Measurements from ENCODE around the gene JPH3.

Gene JPH3

GRCh38 chr16:87562201-87562600 lies 40.1 kb upstream of the JPH3 start:
- Histone ChIP-seq H3K9ac (ENCODE audit: low read depth in 1 of 2, low read length in 2 of 2) (no peak overlapping the region), H3K4me1 (ENCODE audit: control insufficient read depth in 1 of 2, insufficient read depth in 2 of 2, low read length in 2 of 2) (peaks cover 0 to 3% of the 10 kb centered on the region in 2 donors), H3K36me3 (ENCODE audit: control insufficient read depth in 1 of 2, insufficient read depth in 2 of 2, low read length in 2 of 2) (no peaks in the 10 kb centered on the region), H3K27me3 (ENCODE audit: control insufficient read depth in 1 of 2, insufficient read depth in 2 of 2, low read length in 2 of 2) (no peaks in the 10 kb centered on the region), H3K9me3 (ENCODE audit: control insufficient read depth in 1 of 2, low read length in 2 of 2) (no peaks in the 10 kb centered on the region), H3K27ac (ENCODE audit: low read depth, low read length) (no peak overlapping the region), H3K4me3 (ENCODE audit: low read depth in 1 of 2, low read length in 2 of 2) (no peak overlapping the region)

DNA sequence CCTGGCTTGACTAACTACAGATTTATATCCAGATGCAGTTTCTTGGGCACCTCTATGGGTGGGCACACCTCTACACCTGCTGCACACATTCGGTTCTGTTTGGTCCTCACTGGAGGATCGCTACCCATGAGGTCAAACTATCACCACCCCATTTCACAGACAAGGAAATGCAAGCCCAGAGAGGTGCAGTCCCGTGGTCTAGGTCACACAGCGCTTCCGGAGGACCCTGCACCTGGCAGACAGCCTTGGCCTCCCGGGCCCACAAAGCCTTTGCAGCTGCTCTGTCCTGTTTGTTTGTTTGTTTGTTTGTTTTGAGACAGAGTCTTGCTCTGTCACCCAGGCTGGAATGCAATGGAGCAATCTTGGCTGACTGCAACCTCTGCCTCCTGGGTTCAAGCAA lies 39.3 kb upstream of the JPH3 start:
- Histone ChIP-seq H3K4me3 (ENCODE audit: low read depth in 1 of 2, low read length in 2 of 2) (no peak overlapping the region), H3K4me1 (ENCODE audit: control insufficient read depth in 1 of 2, insufficient read depth in 2 of 2, low read length in 2 of 2) (peaks cover 0 to 3% of the 10 kb centered on the region in 2 donors), H3K36me3 (ENCODE audit: control insufficient read depth in 1 of 2, insufficient read depth in 2 of 2, low read length in 2 of 2) (no peaks in the 10 kb centered on the region), H3K9ac (ENCODE audit: low read depth in 1 of 2, low read length in 2 of 2) (no peak overlapping the region), H3K27ac (ENCODE audit: low read depth, low read length) (no peak overlapping the region), H3K27me3 (ENCODE audit: control insufficient read depth in 1 of 2, insufficient read depth in 2 of 2, low read length in 2 of 2) (no peaks in the 10 kb centered on the region), H3K9me3 (ENCODE audit: control insufficient read depth in 1 of 2, low read length in 2 of 2) (no peaks in the 10 kb centered on the region)

DNA sequence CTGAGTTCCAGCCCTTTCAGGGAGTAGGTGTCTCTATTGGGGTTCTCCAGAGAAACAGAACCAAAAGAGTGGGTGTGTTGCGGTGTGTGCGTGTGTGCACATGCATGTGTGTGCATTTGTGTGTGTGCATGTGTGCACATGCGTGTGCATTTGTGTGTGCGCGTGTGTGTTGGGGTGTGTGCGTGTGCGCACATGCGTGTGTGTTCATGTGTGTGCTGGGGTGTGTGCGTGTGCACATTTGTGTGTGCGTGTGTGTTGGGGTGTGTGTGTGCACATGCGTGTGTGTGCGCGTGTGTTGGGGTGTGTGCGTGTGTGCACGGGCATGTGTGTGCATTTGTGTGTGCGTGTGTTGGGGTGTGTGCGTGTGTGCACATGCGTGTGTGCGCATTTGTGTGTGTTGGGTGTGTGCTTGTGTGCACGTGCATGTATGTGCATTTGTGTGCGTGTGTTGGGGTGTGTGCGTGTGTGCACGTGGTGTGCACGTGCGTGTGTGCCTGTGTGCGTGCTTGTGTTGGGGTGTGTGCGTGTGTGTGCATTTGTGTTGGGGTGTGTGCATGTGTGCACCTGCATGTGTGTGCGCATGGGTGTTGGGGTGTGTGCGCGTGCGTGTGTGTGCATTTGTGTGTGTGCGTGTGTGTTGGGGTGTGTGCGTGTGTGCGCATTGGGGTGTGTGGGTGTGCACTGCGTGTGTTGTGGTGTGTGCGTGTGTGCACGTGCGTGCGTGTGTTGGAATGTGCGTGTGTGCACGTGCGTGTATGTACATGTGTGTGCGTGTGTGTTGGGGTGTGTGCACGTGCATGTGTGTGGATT lies 38.4 kb upstream of the JPH3 start:
- Histone ChIP-seq H3K27ac (ENCODE audit: low read depth, low read length) (no peak overlapping the region), H3K9ac (ENCODE audit: low read depth in 1 of 2, low read length in 2 of 2) (no peak overlapping the region), H3K4me1 (ENCODE audit: control insufficient read depth in 1 of 2, insufficient read depth in 2 of 2, low read length in 2 of 2) (peaks cover 0 to 3% of the 10 kb centered on the region in 2 donors), H3K9me3 (ENCODE audit: control insufficient read depth in 1 of 2, low read length in 2 of 2) (no peaks in the 10 kb centered on the region), H3K4me3 (ENCODE audit: low read depth in 1 of 2, low read length in 2 of 2) (no peak overlapping the region), H3K36me3 (ENCODE audit: control insufficient read depth in 1 of 2, insufficient read depth in 2 of 2, low read length in 2 of 2) (no peaks in the 10 kb centered on the region), H3K27me3 (ENCODE audit: control insufficient read depth in 1 of 2, insufficient read depth in 2 of 2, low read length in 2 of 2) (no peaks in the 10 kb centered on the region)

- Histone ChIP-seq H3K4me1 (ENCODE audit: control insufficient read depth in 1 of 2, insufficient read depth in 2 of 2, low read length in 2 of 2) (peaks cover 0 to 3% of the 10 kb centered on the region in 2 donors), H3K4me3 (ENCODE audit: low read depth in 1 of 2, low read length in 2 of 2) (no peak overlapping the region), H3K9me3 (ENCODE audit: control insufficient read depth in 1 of 2, low read length in 2 of 2) (no peaks in the 10 kb centered on the region), H3K9ac (ENCODE audit: low read depth in 1 of 2, low read length in 2 of 2) (no peak overlapping the region), H3K27ac (ENCODE audit: low read depth, low read length) (no peak overlapping the region), H3K36me3 (ENCODE audit: control insufficient read depth in 1 of 2, insufficient read depth in 2 of 2, low read length in 2 of 2) (no peaks in the 10 kb centered on the region), H3K27me3 (ENCODE audit: control insufficient read depth in 1 of 2, insufficient read depth in 2 of 2, low read length in 2 of 2) (no peaks in the 10 kb centered on the region)
These were observed 37.9 kb upstream of the JPH3 start for GRCh38 chr16:87564524-87564778.

DNA sequence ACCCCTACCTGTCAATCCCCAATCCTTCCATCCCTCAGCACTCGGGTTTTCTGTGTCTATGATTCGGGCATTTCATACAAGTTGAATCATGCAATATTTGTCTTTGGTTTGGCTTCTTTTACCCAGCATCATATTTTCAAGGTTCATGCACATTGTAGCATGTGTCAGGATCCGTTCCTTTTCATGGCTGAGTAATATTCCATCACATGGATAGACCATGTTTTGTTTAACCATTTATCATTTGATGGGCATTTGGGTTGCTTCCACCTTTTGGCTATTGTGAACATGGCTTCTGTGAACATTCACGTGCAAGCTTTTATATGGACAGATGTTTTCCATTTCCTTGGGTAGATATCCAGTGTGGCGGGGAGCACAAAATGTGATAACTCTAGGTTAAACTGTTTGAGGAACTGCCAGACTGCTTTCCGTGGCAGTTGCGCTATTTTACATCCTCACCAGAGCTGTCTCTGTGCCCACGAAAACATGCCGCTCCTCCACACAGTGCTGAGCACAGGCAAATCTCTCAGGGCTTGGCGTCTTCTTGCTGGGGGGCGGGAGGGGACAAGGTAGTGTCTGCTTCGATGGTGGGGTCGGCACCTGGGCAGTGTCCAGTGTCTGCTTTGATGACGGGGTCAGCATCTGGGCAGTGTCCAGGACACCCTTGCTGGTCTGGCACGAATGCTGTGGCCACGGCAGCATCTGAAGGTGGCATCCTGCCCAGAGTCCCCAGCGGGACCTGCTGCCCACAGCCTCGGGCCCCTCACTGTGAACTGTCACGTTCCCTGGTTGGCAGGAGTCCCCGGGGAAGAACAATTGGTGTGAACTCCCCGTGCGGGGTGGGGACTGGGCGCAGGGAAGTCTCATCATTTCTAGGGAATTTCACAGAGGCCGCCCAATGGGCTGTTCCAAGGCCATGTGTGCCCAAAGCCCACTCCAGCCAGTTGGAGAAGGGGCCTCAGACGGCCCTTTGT lies 32.4 kb upstream of the JPH3 start:
- no peak overlapping the region for H3K4me3 ChIP-seq (ENCODE audit: low read depth in 1 of 2, low read length in 2 of 2)
- no peak overlapping the region for H3K27ac ChIP-seq (ENCODE audit: low read depth, low read length)
- no peak overlapping the region for H3K9ac ChIP-seq (ENCODE audit: low read depth in 1 of 2, low read length in 2 of 2)
- no peaks in the 10 kb centered on the region for H3K27me3 ChIP-seq (ENCODE audit: control insufficient read depth in 1 of 2, insufficient read depth in 2 of 2, low read length in 2 of 2)
- H3K4me1 ChIP-seq (ENCODE audit: control insufficient read depth in 1 of 2, insufficient read depth in 2 of 2, low read length in 2 of 2), result peaks cover 5 to 8% of the 10 kb centered on the region in 2 donors
- no peaks in the 10 kb centered on the region for H3K9me3 ChIP-seq (ENCODE audit: control insufficient read depth in 1 of 2, low read length in 2 of 2)
- H3K36me3 ChIP-seq (ENCODE audit: control insufficient read depth in 1 of 2, insufficient read depth in 2 of 2, low read length in 2 of 2), result no peaks in the 10 kb centered on the region

- Histone ChIP-seq H3K9ac (ENCODE audit: low read depth in 1 of 2, low read length in 2 of 2) (no peak overlapping the region), H3K27me3 (ENCODE audit: control insufficient read depth in 1 of 2, insufficient read depth in 2 of 2, low read length in 2 of 2) (peaks cover 0 to 6% of the 10 kb centered on the region in 2 donors), H3K4me3 (ENCODE audit: low read depth in 1 of 2, low read length in 2 of 2) (no peak overlapping the region), H3K9me3 (ENCODE audit: control insufficient read depth in 1 of 2, low read length in 2 of 2) (no peaks in the 10 kb centered on the region), H3K27ac (ENCODE audit: low read depth, low read length) (peak overlapping the region; percentile 23), H3K4me1 (ENCODE audit: control insufficient read depth in 1 of 2, insufficient read depth in 2 of 2, low read length in 2 of 2) (peaks cover 5 to 8% of the 10 kb centered on the region in 2 donors), H3K36me3 (ENCODE audit: control insufficient read depth in 1 of 2, insufficient read depth in 2 of 2, low read length in 2 of 2) (no peaks in the 10 kb centered on the region)
These were observed 31.8 kb upstream of the JPH3 start for GRCh38 chr16:87570572-87570937.

DNA sequence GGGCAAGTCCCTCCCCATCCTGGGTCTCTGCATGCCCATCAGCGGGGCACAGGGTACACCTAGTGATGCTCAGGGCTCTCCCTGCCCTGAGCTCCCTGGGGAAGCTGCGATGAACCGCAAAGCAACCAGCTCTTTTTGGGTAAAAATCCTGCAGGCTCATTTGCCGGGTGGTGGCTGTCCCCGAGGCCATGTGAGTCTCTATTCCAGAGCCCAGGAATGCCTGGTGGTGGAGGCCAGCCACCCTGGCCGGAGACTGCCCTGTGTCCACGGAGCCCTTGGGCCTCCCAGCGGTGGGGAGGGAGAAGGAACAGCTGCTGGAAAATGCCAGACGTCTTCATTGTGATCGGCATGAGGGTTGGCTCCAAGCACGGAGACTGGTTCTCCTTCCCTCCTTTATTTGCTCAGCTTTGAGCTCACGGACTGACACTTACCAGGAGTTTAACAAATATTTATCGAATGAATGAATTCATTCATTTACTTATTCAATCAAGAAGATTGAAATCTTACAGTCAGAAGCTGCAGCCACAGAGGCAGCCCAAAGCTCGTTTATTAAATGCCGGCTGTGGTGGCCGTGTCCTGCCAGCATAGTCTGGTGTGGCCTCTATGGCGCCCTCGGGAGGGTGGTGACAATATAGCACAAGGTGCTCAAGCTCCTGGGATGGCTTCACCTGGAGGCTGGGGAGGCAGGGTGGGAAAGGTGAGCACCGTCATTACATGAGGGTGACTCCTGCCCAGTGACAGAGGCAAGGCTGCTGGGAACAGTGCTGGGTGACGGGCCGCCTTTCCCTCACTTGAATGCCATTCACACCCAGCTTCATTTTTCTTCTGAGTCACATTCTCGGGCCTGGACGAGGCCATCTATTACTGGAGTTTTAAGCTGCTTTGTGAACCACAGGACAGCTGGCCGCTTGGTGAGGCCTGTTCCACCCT lies 31.1 kb upstream of the JPH3 start:
- no peak overlapping the region for H3K4me3 ChIP-seq (ENCODE audit: low read depth in 1 of 2, low read length in 2 of 2)
- peaks cover 5 to 8% of the 10 kb centered on the region in 2 donors for H3K4me1 ChIP-seq (ENCODE audit: control insufficient read depth in 1 of 2, insufficient read depth in 2 of 2, low read length in 2 of 2)
- peak overlapping the region; percentile 23 for H3K27ac ChIP-seq (ENCODE audit: low read depth, low read length)
- no peaks in the 10 kb centered on the region for H3K9me3 ChIP-seq (ENCODE audit: control insufficient read depth in 1 of 2, low read length in 2 of 2)
- H3K9ac ChIP-seq (ENCODE audit: low read depth in 1 of 2, low read length in 2 of 2), result no peak overlapping the region
- no peaks in the 10 kb centered on the region for H3K36me3 ChIP-seq (ENCODE audit: control insufficient read depth in 1 of 2, insufficient read depth in 2 of 2, low read length in 2 of 2)
- peaks cover 0 to 6% of the 10 kb centered on the region in 2 donors for H3K27me3 ChIP-seq (ENCODE audit: control insufficient read depth in 1 of 2, insufficient read depth in 2 of 2, low read length in 2 of 2)

DNA sequence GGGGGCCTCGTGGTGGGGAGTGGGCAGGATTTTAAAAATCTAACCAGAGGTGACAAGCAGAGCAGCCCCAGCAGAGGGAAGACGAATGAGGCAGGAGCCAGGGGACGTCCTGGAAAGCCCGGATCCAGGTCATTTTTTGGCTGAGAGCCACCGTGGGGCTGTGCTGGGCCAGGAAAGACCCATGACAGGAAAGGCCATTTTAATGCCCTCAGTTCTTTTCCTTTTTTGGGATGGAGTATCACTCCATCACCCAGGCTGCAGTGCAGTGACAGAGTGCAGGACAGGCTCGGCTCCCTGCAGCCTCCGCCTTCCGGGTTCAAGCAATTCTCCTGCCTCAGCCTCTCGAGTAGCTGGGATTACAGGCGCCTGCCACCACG lies 30.5 kb upstream of the JPH3 start:
- Histone ChIP-seq H3K36me3 (ENCODE audit: control insufficient read depth in 1 of 2, insufficient read depth in 2 of 2, low read length in 2 of 2) (no peaks in the 10 kb centered on the region), H3K9ac (ENCODE audit: low read depth in 1 of 2, low read length in 2 of 2) (no peak overlapping the region), H3K27me3 (ENCODE audit: control insufficient read depth in 1 of 2, insufficient read depth in 2 of 2, low read length in 2 of 2) (peaks cover 0 to 6% of the 10 kb centered on the region in 2 donors), H3K4me1 (ENCODE audit: control insufficient read depth in 1 of 2, insufficient read depth in 2 of 2, low read length in 2 of 2) (peaks cover 5 to 8% of the 10 kb centered on the region in 2 donors), H3K9me3 (ENCODE audit: control insufficient read depth in 1 of 2, low read length in 2 of 2) (no peaks in the 10 kb centered on the region), H3K4me3 (ENCODE audit: low read depth in 1 of 2, low read length in 2 of 2) (no peak overlapping the region), H3K27ac (ENCODE audit: low read depth, low read length) (no peak overlapping the region)

DNA sequence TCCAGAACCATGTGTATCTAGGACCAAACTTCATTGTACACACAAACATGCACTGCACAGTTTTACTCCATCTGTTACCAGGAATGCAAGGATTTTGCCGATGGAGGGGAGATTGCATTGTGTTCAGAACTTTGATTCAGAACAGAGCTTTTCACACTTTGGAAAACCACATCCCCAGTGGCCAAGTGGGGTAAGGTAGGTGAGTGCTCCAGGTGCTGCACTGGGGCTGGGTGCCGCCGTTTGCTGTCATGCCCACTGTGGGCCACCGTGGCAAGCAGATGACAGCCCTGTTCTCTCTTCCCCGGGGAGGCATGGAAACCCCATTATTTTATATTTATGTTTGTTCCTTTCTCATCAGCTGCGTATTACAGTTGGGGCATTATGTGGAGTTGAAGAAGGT lies 29.3 kb upstream of the JPH3 start:
- Histone ChIP-seq H3K4me3 (ENCODE audit: low read depth in 1 of 2, low read length in 2 of 2) (no peak overlapping the region), H3K27me3 (ENCODE audit: control insufficient read depth in 1 of 2, insufficient read depth in 2 of 2, low read length in 2 of 2) (peaks cover 0 to 6% of the 10 kb centered on the region in 2 donors), H3K27ac (ENCODE audit: low read depth, low read length) (no peak overlapping the region)

More for the DNA sequence above, 29.3 kb upstream of the JPH3 start:
- Histone ChIP-seq H3K4me1 (ENCODE audit: control insufficient read depth in 1 of 2, insufficient read depth in 2 of 2, low read length in 2 of 2) (peaks cover 5 to 8% of the 10 kb centered on the region in 2 donors), H3K9me3 (ENCODE audit: control insufficient read depth in 1 of 2, low read length in 2 of 2) (no peaks in the 10 kb centered on the region), H3K9ac (ENCODE audit: low read depth in 1 of 2, low read length in 2 of 2) (no peak overlapping the region), H3K36me3 (ENCODE audit: control insufficient read depth in 1 of 2, insufficient read depth in 2 of 2, low read length in 2 of 2) (no peaks in the 10 kb centered on the region)
